HepG2 (cell line): ENCODE results near the gene CHMP2B. TPM values are rescaled to one million over a fixed set of nuclear protein-coding genes. Genes with fewer than 3 reads are reported as not detected.

Source experiments
- CBFB ChIP-seq: sonication (generic); formaldehyde crosslinking; IDR thresholded peaks from 2 replicates; pipeline ENCODE4 v1.4.0; 2020; ENCODE audit warnings: missing genetic modification reagents
- CEBPG ChIP-seq: IDR thresholded peaks from 2 replicates; pipeline ENCODE4 v1.6.1; 2016
- EP300 ChIP-seq, 3 experiments: sonication (generic) in 1 of 3; formaldehyde crosslinking in 1 of 3; IDR thresholded peaks; 2 replicates each; pipeline versions ENCODE4 v1.5.1 to v1.6.1; 2011 to 2020; ENCODE audit warnings: low read depth in 2 of 3, low read length in 2 of 3, borderline replicate concordance in 1 of 3, improper control_type of control experiment in 1 of 3, mild to moderate bottlenecking in 1 of 3, missing genetic modification reagents in 1 of 3, moderate library complexity in 1 of 3
- HNF4G ChIP-seq, 2 experiments: sonication (generic) in 1 of 2; formaldehyde crosslinking in 1 of 2; IDR thresholded peaks; 2 replicates each; pipeline versions ENCODE4 v1.4.0 to v1.6.1; 2011 to 2020; ENCODE audit warnings: borderline replicate concordance in 2 of 2, low read depth in 2 of 2, mild to moderate bottlenecking in 2 of 2, low read length in 1 of 2, missing genetic modification reagents in 1 of 2, moderate library complexity in 1 of 2
- MBD4 ChIP-seq: IDR thresholded peaks from 2 replicates; pipeline ENCODE4 v1.6.1; 2012; ENCODE audit warnings: low read length, inconsistent platforms, borderline replicate concordance
- NCOA2 ChIP-seq: sonication (generic); formaldehyde crosslinking; IDR thresholded peaks from 2 replicates; pipeline ENCODE4 v1.8.0; 2022; ENCODE audit warnings: inconsistent platforms
- PHF20 ChIP-seq: sonication (generic); formaldehyde crosslinking; IDR thresholded peaks from 2 replicates; pipeline ENCODE4 v1.5.0; 2020; ENCODE audit warnings: mild to moderate bottlenecking, missing genetic modification reagents
- RARA ChIP-seq: IDR thresholded peaks from 2 replicates; pipeline ENCODE4 v1.6.1; 2016; ENCODE audit warnings: missing genetic modification reagents, missing compliant biosample characterization
- RBM39 ChIP-seq: fragments of 200-400 bp; formaldehyde crosslinking; IDR thresholded peaks from one replicate; pipeline ENCODE4 v1.6.1; 2018; ENCODE audit warnings: antibody characterized with exemption, mild to moderate bottlenecking, low read depth, low read length; ENCODE audit not compliant: poor library complexity, severe bottlenecking
- REXO4 ChIP-seq: sonication (generic); formaldehyde crosslinking; IDR thresholded peaks from 2 replicates; pipeline ENCODE4 v1.8.0; 2022; ENCODE audit warnings: missing genetic modification reagents, mild to moderate bottlenecking, borderline replicate concordance
- TRIM24 ChIP-seq: sonication (generic); formaldehyde crosslinking; IDR thresholded peaks from 2 replicates; pipeline ENCODE4 v1.8.0; 2022; ENCODE audit warnings: mild to moderate bottlenecking, missing genetic modification reagents
- ZBTB8A ChIP-seq: sonication (generic); formaldehyde crosslinking; IDR thresholded peaks from 2 replicates; pipeline ENCODE4 v1.4.0; 2020; ENCODE audit warnings: mild to moderate bottlenecking, low read depth, missing genetic modification reagents, borderline replicate concordance
- ZC3H4 ChIP-seq: sonication (generic); formaldehyde crosslinking; IDR thresholded peaks from 2 replicates; pipeline ENCODE4 v1.4.0; 2020; ENCODE audit warnings: missing genetic modification reagents, borderline replicate concordance
- ZNF772 ChIP-seq: sonication (generic); formaldehyde crosslinking; IDR thresholded peaks from 2 replicates; pipeline ENCODE4 v1.5.0; 2020; ENCODE audit warnings: mild to moderate bottlenecking, missing genetic modification reagents
- polyA plus RNA-seq, 8 experiments: library from polyadenylated mRNA; depleted of rRNA in 3 of 8; stranded (reverse) in 7 of 8; unstranded in 1 of 8; fragments of >200 nt; fragmentation: Illumina TruSeq in 4 of 8; extraction: Trizol in 4 of 8; gene quantifications; 2 replicates each; pipeline versions ENCODE4 v1.2.1 to v1.2.3, GENCODE V29; 2011 to 2016; ENCODE audit warnings: low read depth in 4 of 8, missing spikeins in 1 of 8, mixed read lengths in 1 of 8; ENCODE audit not compliant: insufficient read depth in 1 of 8
- total RNA-seq, 5 experiments: library from RNA; depleted of rRNA; stranded (reverse); fragments of >200 nt; fragmentation: Illumina TruSeq; extraction: Trizol; gene quantifications; 2 replicates each; pipeline ENCODE4 v1.2.3, GENCODE V29; 2016; ENCODE audit warnings: low read depth in 1 of 5
- TF ChIP-seq, protein P1 (sequence below): sonication (generic); formaldehyde crosslinking; IDR thresholded peaks from 2 replicates; pipeline ENCODE4 v1.5.1; 2020; ENCODE audit warnings: missing genetic modification reagents, mild to moderate bottlenecking, borderline replicate concordance
- TF ChIP-seq, protein P2 (sequence below): sonication (generic); formaldehyde crosslinking; IDR thresholded peaks from 2 replicates; pipeline ENCODE4 v1.4.0; 2020; ENCODE audit warnings: missing genetic modification reagents, mild to moderate bottlenecking, borderline replicate concordance
- TF ChIP-seq, protein P3 (sequence below): sonication (generic); formaldehyde crosslinking; IDR thresholded peaks from 2 replicates; pipeline ENCODE4 v1.5.1; 2020; ENCODE audit warnings: mild to moderate bottlenecking, missing genetic modification reagents, borderline replicate concordance
- TF ChIP-seq, protein P4 (sequence below): sonication (generic); formaldehyde crosslinking; IDR thresholded peaks from 2 replicates; pipeline ENCODE4 v1.5.0; 2020; ENCODE audit warnings: missing genetic modification reagents, mild to moderate bottlenecking, borderline replicate concordance

Gene CHMP2B
- total and polyA plus RNA-seq, 2 of the 13 experiments (the other 11 are each of a cell fraction or from before 2014, with no cell fraction given), result 6.9 to 33.5 TPM

DNA sequence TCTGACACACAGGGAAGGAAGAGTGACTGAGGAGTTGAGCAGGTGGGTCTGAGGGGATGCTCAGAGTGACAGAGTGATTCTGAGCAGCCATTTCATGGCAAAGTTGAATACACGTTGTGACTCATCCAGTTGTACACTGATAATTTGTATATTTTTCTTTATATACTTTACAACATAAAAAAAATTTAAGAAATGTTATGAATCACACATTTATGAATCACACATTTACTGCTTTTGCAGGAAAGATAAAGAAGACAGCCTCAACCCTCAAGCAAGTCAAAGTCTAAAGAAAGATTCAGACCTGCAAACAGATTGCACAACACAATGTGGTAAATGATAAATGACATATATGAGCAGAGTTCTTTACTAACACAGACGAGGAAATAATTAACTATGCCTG lies 21.0 kb upstream of the CHMP2B start (continued):
- TF ChIP-seq, protein P1, sequence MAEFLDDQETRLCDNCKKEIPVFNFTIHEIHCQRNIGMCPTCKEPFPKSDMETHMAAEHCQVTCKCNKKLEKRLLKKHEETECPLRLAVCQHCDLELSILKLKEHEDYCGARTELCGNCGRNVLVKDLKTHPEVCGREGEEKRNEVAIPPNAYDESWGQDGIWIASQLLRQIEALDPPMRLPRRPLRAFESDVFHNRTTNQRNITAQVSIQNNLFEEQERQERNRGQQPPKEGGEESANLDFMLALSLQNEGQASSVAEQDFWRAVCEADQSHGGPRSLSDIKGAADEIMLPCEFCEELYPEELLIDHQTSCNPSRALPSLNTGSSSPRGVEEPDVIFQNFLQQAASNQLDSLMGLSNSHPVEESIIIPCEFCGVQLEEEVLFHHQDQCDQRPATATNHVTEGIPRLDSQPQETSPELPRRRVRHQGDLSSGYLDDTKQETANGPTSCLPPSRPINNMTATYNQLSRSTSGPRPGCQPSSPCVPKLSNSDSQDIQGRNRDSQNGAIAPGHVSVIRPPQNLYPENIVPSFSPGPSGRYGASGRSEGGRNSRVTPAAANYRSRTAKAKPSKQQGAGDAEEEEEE, result no peak
- TF ChIP-seq, protein P2, sequence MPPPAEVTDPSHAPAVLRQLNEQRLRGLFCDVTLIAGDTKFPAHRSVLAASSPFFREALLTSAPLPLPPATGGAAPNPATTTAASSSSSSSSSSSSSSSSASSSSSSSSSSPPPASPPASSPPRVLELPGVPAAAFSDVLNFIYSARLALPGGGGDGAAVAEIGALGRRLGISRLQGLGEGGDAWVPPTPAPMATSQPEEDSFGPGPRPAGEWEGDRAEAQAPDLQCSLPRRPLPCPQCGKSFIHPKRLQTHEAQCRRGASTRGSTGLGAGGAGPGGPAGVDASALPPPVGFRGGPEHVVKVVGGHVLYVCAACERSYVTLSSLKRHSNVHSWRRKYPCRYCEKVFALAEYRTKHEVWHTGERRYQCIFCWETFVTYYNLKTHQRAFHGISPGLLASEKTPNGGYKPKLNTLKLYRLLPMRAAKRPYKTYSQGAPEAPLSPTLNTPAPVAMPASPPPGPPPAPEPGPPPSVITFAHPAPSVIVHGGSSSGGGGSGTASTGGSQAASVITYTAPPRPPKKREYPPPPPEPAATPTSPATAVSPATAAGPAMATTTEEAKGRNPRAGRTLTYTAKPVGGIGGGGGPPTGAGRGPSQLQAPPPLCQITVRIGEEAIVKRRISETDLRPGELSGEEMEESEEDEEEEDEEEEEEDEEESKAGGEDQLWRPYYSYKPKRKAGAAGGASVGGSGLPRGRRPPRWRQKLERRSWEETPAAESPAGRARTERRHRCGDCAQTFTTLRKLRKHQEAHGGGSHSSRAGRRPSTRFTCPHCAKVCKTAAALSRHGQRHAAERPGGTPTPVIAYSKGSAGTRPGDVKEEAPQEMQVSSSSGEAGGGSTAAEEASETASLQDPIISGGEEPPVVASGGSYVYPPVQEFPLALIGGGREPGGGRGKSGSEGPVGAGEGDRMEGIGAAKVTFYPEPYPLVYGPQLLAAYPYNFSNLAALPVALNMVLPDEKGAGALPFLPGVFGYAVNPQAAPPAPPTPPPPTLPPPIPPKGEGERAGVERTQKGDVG (CRISPR knock-in tag), result no peak
- TF ChIP-seq, protein P3, sequence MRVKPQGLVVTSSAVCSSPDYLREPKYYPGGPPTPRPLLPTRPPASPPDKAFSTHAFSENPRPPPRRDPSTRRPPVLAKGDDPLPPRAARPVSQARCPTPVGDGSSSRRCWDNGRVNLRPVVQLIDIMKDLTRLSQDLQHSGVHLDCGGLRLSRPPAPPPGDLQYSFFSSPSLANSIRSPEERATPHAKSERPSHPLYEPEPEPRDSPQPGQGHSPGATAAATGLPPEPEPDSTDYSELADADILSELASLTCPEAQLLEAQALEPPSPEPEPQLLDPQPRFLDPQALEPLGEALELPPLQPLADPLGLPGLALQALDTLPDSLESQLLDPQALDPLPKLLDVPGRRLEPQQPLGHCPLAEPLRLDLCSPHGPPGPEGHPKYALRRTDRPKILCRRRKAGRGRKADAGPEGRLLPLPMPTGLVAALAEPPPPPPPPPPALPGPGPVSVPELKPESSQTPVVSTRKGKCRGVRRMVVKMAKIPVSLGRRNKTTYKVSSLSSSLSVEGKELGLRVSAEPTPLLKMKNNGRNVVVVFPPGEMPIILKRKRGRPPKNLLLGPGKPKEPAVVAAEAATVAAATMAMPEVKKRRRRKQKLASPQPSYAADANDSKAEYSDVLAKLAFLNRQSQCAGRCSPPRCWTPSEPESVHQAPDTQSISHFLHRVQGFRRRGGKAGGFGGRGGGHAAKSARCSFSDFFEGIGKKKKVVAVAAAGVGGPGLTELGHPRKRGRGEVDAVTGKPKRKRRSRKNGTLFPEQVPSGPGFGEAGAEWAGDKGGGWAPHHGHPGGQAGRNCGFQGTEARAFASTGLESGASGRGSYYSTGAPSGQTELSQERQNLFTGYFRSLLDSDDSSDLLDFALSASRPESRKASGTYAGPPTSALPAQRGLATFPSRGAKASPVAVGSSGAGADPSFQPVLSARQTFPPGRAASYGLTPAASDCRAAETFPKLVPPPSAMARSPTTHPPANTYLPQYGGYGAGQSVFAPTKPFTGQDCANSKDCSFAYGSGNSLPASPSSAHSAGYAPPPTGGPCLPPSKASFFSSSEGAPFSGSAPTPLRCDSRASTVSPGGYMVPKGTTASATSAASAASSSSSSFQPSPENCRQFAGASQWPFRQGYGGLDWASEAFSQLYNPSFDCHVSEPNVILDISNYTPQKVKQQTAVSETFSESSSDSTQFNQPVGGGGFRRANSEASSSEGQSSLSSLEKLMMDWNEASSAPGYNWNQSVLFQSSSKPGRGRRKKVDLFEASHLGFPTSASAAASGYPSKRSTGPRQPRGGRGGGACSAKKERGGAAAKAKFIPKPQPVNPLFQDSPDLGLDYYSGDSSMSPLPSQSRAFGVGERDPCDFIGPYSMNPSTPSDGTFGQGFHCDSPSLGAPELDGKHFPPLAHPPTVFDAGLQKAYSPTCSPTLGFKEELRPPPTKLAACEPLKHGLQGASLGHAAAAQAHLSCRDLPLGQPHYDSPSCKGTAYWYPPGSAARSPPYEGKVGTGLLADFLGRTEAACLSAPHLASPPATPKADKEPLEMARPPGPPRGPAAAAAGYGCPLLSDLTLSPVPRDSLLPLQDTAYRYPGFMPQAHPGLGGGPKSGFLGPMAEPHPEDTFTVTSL (CRISPR knock-in tag), result peak; percentile 68; the same call in 1 of the 2 replicates
- TF ChIP-seq CBFB (CRISPR knock-in tag) (no peak), TRIM24 (CRISPR knock-in tag) (no peak), NCOA2 (CRISPR knock-in tag) (peak; percentile 67), HNF4G (IDR thresholded peaks at IDR 0.05; ENCODE audit: borderline replicate concordance, low read depth, low read length) (peak; percentile 50; the same call in 1 of the 2 replicates), HNF4G (CRISPR knock-in tag; IDR thresholded peaks at IDR 0.05; ENCODE audit: borderline replicate concordance, low read depth) (no peak), ZBTB8A (CRISPR knock-in tag) (no peak), ZC3H4 (CRISPR knock-in tag) (no peak), RBM39 (no peak), CEBPG (peak; percentile 97), ZNF772 (CRISPR knock-in tag) (no peak), MBD4 (no peak), EP300 (IDR thresholded peaks at IDR 0.05; ENCODE audit: low read depth in 2 of 2, low read length in 2 of 2) (peak in 1 of 2 experiments; percentile 72; a peak in 2 of 4 replicates), EP300 (CRISPR knock-in tag; IDR thresholded peaks at IDR 0.05; ENCODE audit: borderline replicate concordance) (no peak), PHF20 (CRISPR knock-in tag) (no peak), RARA (no peak; the same call in 1 of the 2 replicates), REXO4 (CRISPR knock-in tag) (no peak)
- TF ChIP-seq, protein P4, sequence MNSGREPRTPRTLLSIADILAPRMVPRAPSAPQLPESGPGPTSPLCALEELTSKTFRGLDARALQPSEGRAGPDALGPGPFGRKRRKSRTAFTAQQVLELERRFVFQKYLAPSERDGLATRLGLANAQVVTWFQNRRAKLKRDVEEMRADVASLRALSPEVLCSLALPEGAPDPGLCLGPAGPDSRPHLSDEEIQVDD (CRISPR knock-in tag), result no peak
